WTC11 (cell line): Measurements from ENCODE around the gene SOX6. TPM values are rescaled to one million over a fixed set of nuclear protein-coding genes. Genes with fewer than 3 reads are reported as not detected.

Experiments used
- ATAC-seq: fragments of 200-7000 bp; cut with Tn5 transposase; 2 replicates; pipeline ENCODE4 v1.10.0; 2021; ENCODE audit warnings: mild to moderate bottlenecking, moderate library complexity
- CTCF ChIA-PET: fragments of 300-600 bp; sonication (Branson Sonifier 250); formaldehyde crosslinking; loops from one replicate; lab custom pipeline; 2021; ENCODE audit warnings: antibody characterized with exemption; lab: Charles Lee
- POLR2A ChIA-PET: fragments of 350-600 bp; sonication (Branson Sonifier 250); formaldehyde crosslinking; loops from one replicate; lab custom pipeline; 2021; ENCODE audit warnings: antibody characterized with exemption; lab: Charles Lee
- DNase-seq: peaks from one replicate; pipeline ENCODE4 v3.0.0; 2021; ENCODE audit warnings: low spot score
- H3K27ac Mint-ChIP-seq: 2 replicates; pipeline ENCODE4 v1.8.0; 2021; ENCODE audit warnings: mixed read lengths
- H3K27me3 Mint-ChIP-seq: 2 replicates; pipeline ENCODE4 v1.8.0; 2021; ENCODE audit warnings: low read depth, mild to moderate bottlenecking, moderate library complexity, mixed read lengths
- H3K36me3 Mint-ChIP-seq: 2 replicates; pipeline ENCODE4 v1.8.0; 2021; ENCODE audit warnings: mixed read lengths
- H3K4me1 Mint-ChIP-seq: 2 replicates; pipeline ENCODE4 v1.8.0; 2022; ENCODE audit warnings: mixed read lengths
- H3K4me3 Mint-ChIP-seq: 2 replicates; pipeline ENCODE4 v1.8.0; 2021; ENCODE audit warnings: mild to moderate bottlenecking, moderate library complexity, mixed read lengths
- H3K9me3 Mint-ChIP-seq: 2 replicates; pipeline ENCODE4 v1.8.0; 2021; ENCODE audit warnings: mixed read lengths
- CREB1 ChIP-seq: sonication (generic); formaldehyde crosslinking; IDR thresholded peaks from 2 replicates; pipeline ENCODE4 v1.8.0; 2023; ENCODE audit warnings: mild to moderate bottlenecking, missing genetic modification reagents
- E2F1 ChIP-seq: sonication (generic); formaldehyde crosslinking; IDR thresholded peaks from 2 replicates; pipeline ENCODE4 v1.8.0; 2022; ENCODE audit warnings: mild to moderate bottlenecking, missing genetic modification reagents
- ERG ChIP-seq: fragments of 250-450 bp; sonication (Bioruptor Pico); IDR thresholded peaks from 2 replicates; pipeline ENCODE4 v1.8.0; 2021; ENCODE audit warnings: mild to moderate bottlenecking
- FOXJ3 ChIP-seq: sonication (generic); formaldehyde crosslinking; IDR thresholded peaks from 2 replicates; pipeline ENCODE4 v1.9.0; 2021; ENCODE audit warnings: missing genetic modification reagents, mild to moderate bottlenecking, borderline replicate concordance
- FOXP4 ChIP-seq: sonication (generic); formaldehyde crosslinking; IDR thresholded peaks from 2 replicates; pipeline ENCODE4 v1.8.0; 2022; ENCODE audit warnings: mild to moderate bottlenecking, missing genetic modification reagents
- GRHL2 ChIP-seq: fragments of 250-450 bp; sonication (Bioruptor Pico); IDR thresholded peaks from 2 replicates; pipeline ENCODE4 v1.8.0; 2022; ENCODE audit warnings: mild to moderate bottlenecking, moderate library complexity; ENCODE audit not compliant: insufficient replicate concordance, severe bottlenecking
- HMGA2 ChIP-seq: fragments of 250-450 bp; sonication (Bioruptor Pico); IDR thresholded peaks from 2 replicates; pipeline ENCODE4 v1.4.0; 2021; ENCODE audit warnings: mild to moderate bottlenecking, moderate library complexity
- IRF1 ChIP-seq: sonication (generic); formaldehyde crosslinking; IDR thresholded peaks from 2 replicates; pipeline ENCODE4 v1.8.0; 2023; ENCODE audit warnings: missing genetic modification reagents
- JUN ChIP-seq: sonication (generic); formaldehyde crosslinking; IDR thresholded peaks from 2 replicates; pipeline ENCODE4 v1.8.0; 2023; ENCODE audit warnings: mild to moderate bottlenecking, missing genetic modification reagents
- KAT7 ChIP-seq: sonication (generic); formaldehyde crosslinking; IDR thresholded peaks from 2 replicates; pipeline ENCODE4 v1.8.1; 2023; ENCODE audit warnings: missing genetic modification reagents, mild to moderate bottlenecking, borderline replicate concordance
- MLX ChIP-seq: sonication (generic); formaldehyde crosslinking; IDR thresholded peaks from 2 replicates; pipeline ENCODE4 v1.8.1; 2023; ENCODE audit warnings: mild to moderate bottlenecking, missing genetic modification reagents, moderate library complexity
- PRRX2 ChIP-seq: fragments of 250-450 bp; sonication (Bioruptor Pico); IDR thresholded peaks from 2 replicates; pipeline ENCODE4 v1.8.0; 2021; ENCODE audit warnings: mild to moderate bottlenecking
- SMAD4 ChIP-seq: sonication (generic); formaldehyde crosslinking; IDR thresholded peaks from 2 replicates; pipeline ENCODE4 v1.8.0; 2022; ENCODE audit warnings: mild to moderate bottlenecking, missing genetic modification reagents
- ZNF263 ChIP-seq: sonication (generic); formaldehyde crosslinking; IDR thresholded peaks from 2 replicates; pipeline ENCODE4 v1.8.1; 2022; ENCODE audit warnings: low read depth, mild to moderate bottlenecking, moderate library complexity, missing genetic modification reagents
- ZNF281 ChIP-seq: sonication (generic); formaldehyde crosslinking; IDR thresholded peaks from 2 replicates; pipeline ENCODE4 v1.8.0; 2023; ENCODE audit warnings: mild to moderate bottlenecking, missing genetic modification reagents
- ZNF416 ChIP-seq: fragments of 250-450 bp; sonication (Bioruptor Pico); IDR thresholded peaks from 2 replicates; pipeline ENCODE4 v1.9.0; 2021; ENCODE audit warnings: mild to moderate bottlenecking, inconsistent platforms
- total RNA-seq: library from RNA; stranded (reverse); gene quantifications from 3 replicates; pipeline ENCODE4 v1.2.3, GENCODE V29; 2021

The SOX6 gene
- total RNA-seq, 1 experiment from 2014 or later = 0.13 TPM

- H3K27me3 Mint-ChIP-seq = peaks cover 6% of the 10 kb centered on the region
- H3K27ac Mint-ChIP-seq = no peak overlapping the region
- H3K36me3 Mint-ChIP-seq = no peaks in the 10 kb centered on the region
- TF ChIP-seq FOXJ3 (no peak), ZNF281 (no peak), JUN (CRISPR knock-in tag) (no peak), ZNF263 (CRISPR knock-in tag) (no peak), CREB1 (no peak), SMAD4 (CRISPR knock-in tag) (no peak), HMGA2 (CRISPR knock-in tag) (no peak), PRRX2 (CRISPR knock-in tag) (no peak), MLX (CRISPR knock-in tag) (no peak), FOXP4 (CRISPR knock-in tag) (no peak), ZNF416 (CRISPR knock-in tag) (no peak), KAT7 (CRISPR knock-in tag) (no peak), E2F1 (CRISPR knock-in tag) (no peak)
- CTCF ChIA-PET = interaction anchor here (0.5 to 2.2 kb wide), 4 partner anchors 13 to 286 kb away, joined by 3 to 8 read pairs (median 5); no protein-coding TSS in a partner anchor
- H3K4me3 Mint-ChIP-seq = no peak overlapping the region
- peaks cover 7% of the 10 kb centered on the region for H3K9me3 Mint-ChIP-seq
- H3K4me1 Mint-ChIP-seq = no peaks in the 10 kb centered on the region
- POLR2A ChIA-PET = no interaction called here
- ATAC-seq (no peak), DNase-seq (no peak)
These were observed 420.3 kb downstream of the SOX6 start for GRCh38 chr11:15936011-15936410.

GRCh38 chr11:15935373-15935772, 421.0 kb downstream of the SOX6 start:
- CTCF ChIA-PET = interaction anchor here (0.8 to 2.2 kb wide), 3 partner anchors 12 to 285 kb away, joined by 3 to 7 read pairs (median 3); no protein-coding TSS in a partner anchor
- Mint-ChIP-seq H3K9me3 (peaks cover 13% of the 10 kb centered on the region), H3K4me3 (no peak overlapping the region), H3K36me3 (no peaks in the 10 kb centered on the region), H3K27me3 (peaks cover 5% of the 10 kb centered on the region), H3K4me1 (no peaks in the 10 kb centered on the region), H3K27ac (no peak overlapping the region)
- DNase-seq = no peak
- TF ChIP-seq GRHL2 = no peak
- TF ChIP-seq IRF1 (CRISPR knock-in tag) = no peak
- TF ChIP-seq ERG (CRISPR knock-in tag) = no peak
- POLR2A ChIA-PET = no interaction called here
- no peak for ATAC-seq
